H1 (cell line): ENCODE measurements around the gene SPTBN4. TPM values are rescaled to one million over a fixed set of nuclear protein-coding genes. Genes with fewer than 3 reads are reported as not detected.

Experiments used
- CTCF ChIA-PET: fragments of 300-600 bp; sonication (Branson Sonifier 250); formaldehyde crosslinking; loops from one replicate; lab custom pipeline; 2021; ENCODE audit not compliant: partially characterized antibody; lab: Charles Lee
- POLR2A ChIA-PET: fragments of 300-600 bp; sonication (Branson Sonifier 250); formaldehyde crosslinking; loops from one replicate; lab custom pipeline; 2021; ENCODE audit warnings: inconsistent platforms; ENCODE audit not compliant: partially characterized antibody; lab: Charles Lee
- DNase-seq, 2 experiments: peaks; one replicate each; pipeline versions ENCODE4 v3.0.0 to v3.0.0-alpha.2; 2010 to 2022; ENCODE audit warnings: low spot score in 2 of 2, low read depth in 1 of 2, mixed read lengths in 1 of 2
- FAIRE-seq: peaks from 2 replicates; lab custom pipeline; 2011; peaks lifted over from hg19 to GRCh38; lab: Jason Lieb, UNC
- H2AFZ ChIP-seq: 2 replicates; pipeline ENCODE4 v1.8.1; 2012; ENCODE audit warnings: low read length, inconsistent platforms
- H2AK5ac ChIP-seq: 2 replicates; pipeline ENCODE4 v1.6.1; 2013; ENCODE audit warnings: low read depth, low read length
- H2BK120ac ChIP-seq: replicated peaks from 2 replicates; pipeline ENCODE3; 2013; ENCODE audit warnings: low read depth, low read length, inconsistent platforms
- H2BK12ac ChIP-seq: 2 replicates; pipeline ENCODE4 v1.6.1; 2013; ENCODE audit warnings: low read depth, low read length
- H2BK15ac ChIP-seq: 2 replicates; pipeline ENCODE4 v1.6.1; 2013; ENCODE audit warnings: low read length
- H2BK20ac ChIP-seq: 2 replicates; pipeline ENCODE4 v1.6.1; 2013; ENCODE audit warnings: low read length
- H2BK5ac ChIP-seq: 2 replicates; pipeline ENCODE4 v1.6.1; 2013; ENCODE audit warnings: low read depth, low read length
- H3K14ac ChIP-seq: 2 replicates; pipeline ENCODE4 v1.6.1; 2013; ENCODE audit warnings: inconsistent platforms; ENCODE audit not compliant: insufficient read length
- H3K18ac ChIP-seq: 2 replicates; pipeline ENCODE4 v1.6.1; 2013; ENCODE audit warnings: low read length; ENCODE audit errors: extremely low read depth
- H3K23ac ChIP-seq: 2 replicates; pipeline ENCODE4 v1.6.1; 2013; ENCODE audit warnings: inconsistent platforms; ENCODE audit not compliant: insufficient read length
- H3K23me2 ChIP-seq: 2 replicates; pipeline ENCODE4 v1.6.1; 2013; ENCODE audit warnings: low read depth, low read length
- H3K27ac ChIP-seq: 2 replicates; pipeline ENCODE4 v1.6.1; 2011; ENCODE audit warnings: low read depth, low read length, inconsistent platforms
- H3K27me3 ChIP-seq, 4 experiments: replicated peaks in 1 of 4; 1 replicate in 1 of 4; 2 replicates in 3 of 4; pipeline versions ENCODE4 v1.6.1 to v1.8.1; 2011 to 2013; ENCODE audit warnings: low read length in 3 of 4, mild to moderate bottlenecking in 3 of 4, inconsistent platforms in 2 of 4, mixed read lengths in 2 of 4, moderate library complexity in 1 of 4; ENCODE audit not compliant: control insufficient read depth in 3 of 4, insufficient read depth in 3 of 4; ENCODE audit errors: extremely low read depth in 1 of 4
- H3K36me3 ChIP-seq, 4 experiments: 2 replicates each; pipeline versions ENCODE4 v1.6.1 to v1.8.1; 2011 to 2013; ENCODE audit warnings: mild to moderate bottlenecking in 4 of 4, low read length in 3 of 4, moderate library complexity in 2 of 4, control low read depth in 1 of 4, inconsistent platforms in 1 of 4; ENCODE audit not compliant: insufficient read depth in 4 of 4, control insufficient read depth in 2 of 4
- H3K4ac ChIP-seq: replicated peaks from 2 replicates; pipeline ENCODE3; 2013; ENCODE audit warnings: low read length, low read depth, mixed read lengths, inconsistent platforms; ENCODE audit not compliant: insufficient read length
- H3K4me1 ChIP-seq, 4 experiments: replicated peaks in 1 of 4; 1 replicate in 1 of 4; 2 replicates in 3 of 4; pipeline versions ENCODE4 v1.6.1 to v1.8.1; 2011 to 2013; ENCODE audit warnings: low read length in 3 of 4, inconsistent platforms in 2 of 4, mixed read lengths in 1 of 4; ENCODE audit not compliant: insufficient read depth in 4 of 4, control insufficient read depth in 3 of 4
- H3K4me2 ChIP-seq, 2 experiments: 2 replicates each; pipeline versions ENCODE4 v1.6.1 to v1.8.1; 2011 to 2013; ENCODE audit warnings: low read depth in 2 of 2, low read length in 2 of 2, control low read depth in 1 of 2, inconsistent platforms in 1 of 2, mild to moderate bottlenecking in 1 of 2; ENCODE audit not compliant: insufficient read depth in 1 of 2
- H3K4me3 ChIP-seq, 4 experiments: fragments of 200-600, 300-600 bp in 1 of 4; sonication (generic), shearing (Covaris generic), sonication (Bioruptor Twin) in 1 of 4; 2 replicates each; pipeline versions ENCODE4 v1.5.1 to v1.8.1; 2011 to 2016; ENCODE audit warnings: low read length in 4 of 4, low read depth in 3 of 4, control low read depth in 2 of 4, inconsistent platforms in 2 of 4, mild to moderate bottlenecking in 2 of 4, mixed read lengths in 1 of 4, moderate library complexity in 1 of 4; ENCODE audit not compliant: insufficient read depth in 2 of 4; ENCODE audit errors: extremely low read depth in 1 of 4
- H3K56ac ChIP-seq: replicated peaks from 2 replicates; pipeline ENCODE3; 2013; ENCODE audit warnings: low read depth, mild to moderate bottlenecking, mixed read lengths, low read length, inconsistent platforms; ENCODE audit not compliant: insufficient read length
- H3K79me1 ChIP-seq: 2 replicates; pipeline ENCODE4 v1.6.1; 2013; ENCODE audit warnings: low read depth, low read length, control low read depth
- H3K79me2 ChIP-seq, 2 experiments: 2 replicates each; pipeline versions ENCODE4 v1.6.1 to v1.8.1; 2012 to 2013; ENCODE audit warnings: low read length in 2 of 2, mild to moderate bottlenecking in 2 of 2, inconsistent platforms in 1 of 2; ENCODE audit not compliant: insufficient read depth in 2 of 2, control insufficient read depth in 1 of 2
- H3K9ac ChIP-seq, 4 experiments: replicated peaks in 1 of 4; 1 replicate in 1 of 4; 2 replicates in 3 of 4; pipeline versions ENCODE4 v1.6.1 to v1.8.1; 2011 to 2013; ENCODE audit warnings: low read depth in 3 of 4, low read length in 3 of 4, control low read depth in 2 of 4, mild to moderate bottlenecking in 2 of 4, moderate library complexity in 2 of 4, inconsistent platforms in 1 of 4; ENCODE audit errors: extremely low read depth in 1 of 4
- H3K9me3 ChIP-seq, 2 experiments: 2 replicates each; pipeline versions ENCODE4 v1.6.1 to v1.8.1; 2012 to 2013; ENCODE audit warnings: mild to moderate bottlenecking in 2 of 2, moderate library complexity in 2 of 2, control low read depth in 1 of 2, inconsistent platforms in 1 of 2, low read depth in 1 of 2, low read length in 1 of 2, mixed read lengths in 1 of 2; ENCODE audit not compliant: insufficient read depth in 2 of 2
- H4K20me1 ChIP-seq, 2 experiments: replicated peaks in 1 of 2; 2 replicates each; pipeline versions ENCODE3 to v1.8.1; 2011 to 2013; ENCODE audit warnings: inconsistent platforms in 2 of 2, low read length in 2 of 2, mild to moderate bottlenecking in 1 of 2; ENCODE audit not compliant: insufficient read depth in 2 of 2, control insufficient read depth in 1 of 2
- H4K5ac ChIP-seq: 2 replicates; pipeline ENCODE4 v1.6.1; 2013; ENCODE audit warnings: low read length, low read depth, mixed read lengths, inconsistent platforms; ENCODE audit not compliant: insufficient read length
- H4K8ac ChIP-seq: 2 replicates; pipeline ENCODE4 v1.8.0; 2013; ENCODE audit warnings: mild to moderate bottlenecking, moderate library complexity, low read length, inconsistent platforms; ENCODE audit not compliant: insufficient read depth; ENCODE audit errors: extremely low read depth
- H4K91ac ChIP-seq: replicated peaks from 2 replicates; pipeline ENCODE3; 2013; ENCODE audit warnings: low read length, mixed read lengths, inconsistent platforms; ENCODE audit not compliant: insufficient read length
- E2F6 ChIP-seq: IDR thresholded peaks from 2 replicates; pipeline ENCODE4 v1.6.1; 2012; ENCODE audit warnings: inconsistent platforms
- MAX ChIP-seq: IDR thresholded peaks from 2 replicates; pipeline ENCODE4 v1.6.1; 2012; ENCODE audit warnings: inconsistent platforms
- RBBP5 ChIP-seq: IDR thresholded peaks from 2 replicates; pipeline ENCODE4 v1.7.1; 2012; ENCODE audit warnings: low read depth, mild to moderate bottlenecking, inconsistent platforms, low read length, moderate library complexity, borderline replicate concordance
- WGBS, 2 experiments: shearing (Covaris generic) in 1 of 2; methylation state at CpG; one replicate each; pipeline versions ENCODE4 v1.1.6 to v1.1.7; 2013 to 2015; ENCODE audit warnings: low lambda C conversion rate in 2 of 2, mixed read lengths in 2 of 2, inconsistent platforms in 1 of 2, low coverage in 1 of 2, missing lambda C conversion rate in 1 of 2; ENCODE audit not compliant: insufficient replicate concordance in 2 of 2, insufficient coverage in 1 of 2, insufficient read length in 1 of 2; ENCODE audit errors: extremely low coverage in 1 of 2, missing lambda C conversion rate in 1 of 2; 5-methylcytosine and 5-hydroxymethylcytosine counted together
- polyA plus RNA-seq, 7 experiments: library from polyadenylated mRNA; depleted of rRNA in 3 of 7; stranded (reverse) in 5 of 7; unstranded in 2 of 7; fragments of >200 nt in 5 of 7; fragments of 200-250 nt in 2 of 7; gene quantifications; 1 replicate in 5 of 7; 2 replicates in 1 of 7; 4 replicates in 1 of 7; pipeline versions ENCODE4 v1.2.1 to v1.2.3, GENCODE V29; 2011 to 2013; ENCODE audit warnings: missing spikeins in 2 of 7, mixed read lengths in 2 of 7
- total RNA-seq: library from RNA; stranded (reverse); fragmentation: NEBNext Ultra II Directional; extraction: Animal tissue kit (Norgen Biotek cat#: 25700); gene quantifications from 2 replicates; pipeline ENCODE4 v1.2.1, GENCODE V29; 2021

Gene SPTBN4
- total and polyA plus RNA-seq, 2 of the 8 experiments (the other 6 are each of a cell fraction or from before 2014, with no cell fraction given), result 1.9 to 3.0 TPM

GRCh38 chr19:40607311-40608239 is 140.8 kb downstream of the SPTBN4 start:
- Histone ChIP-seq H3K9me3 (no peaks in the 10 kb centered on the region), H4K91ac (no peak overlapping the region), H3K27ac (no peak overlapping the region), H3K36me3 (no peaks in the 10 kb centered on the region; a peak in 1 of 8 replicates), H4K5ac (no peak overlapping the region), H3K4ac (no peak overlapping the region), H3K4me3 (no peak overlapping the region), H2BK12ac (no peak overlapping the region), H2BK120ac (no peak overlapping the region), H2AK5ac (no peak overlapping the region), H3K79me2 (no peaks in the 10 kb centered on the region), H3K14ac (no peak overlapping the region), H3K79me1 (0 out of 2 replicates have a peak, but pooled peaks cover 2% of the 10 kb centered on the region), H2BK20ac (no peak overlapping the region), H3K4me1 (peaks cover 11 to 34% (median 20%) of the 10 kb centered on the region in 4 experiments), H4K20me1 (peaks cover 5 to 9% of the 10 kb centered on the region in 2 experiments), H3K27me3 (peaks cover 2 to 61% (median 57%) of the 10 kb centered on the region in 4 experiments), H2AFZ (no peak overlapping the region), H4K8ac (no peak overlapping the region), H3K23me2 (peaks cover 30% of the 10 kb centered on the region; the same call in 1 of the 2 replicates), H3K9ac (no peak overlapping the region), H3K4me2 (no peak overlapping the region), H2BK5ac (no peak overlapping the region), H2BK15ac (no peak overlapping the region), H3K23ac (no peak overlapping the region), H3K18ac (no peak overlapping the region), H3K56ac (no peak overlapping the region)
- FAIRE-seq (no peak), DNase-seq (no peak)
- no peak for TF ChIP-seq RBBP5
- peak; percentile 92 for TF ChIP-seq MAX
- TF ChIP-seq E2F6, result peak; percentile 88
- ChIA-PET CTCF (interaction anchor here (0.8 to 11.3 kb wide), 5 partner anchors 9 to 59 kb away, joined by 3 to 100 read pairs (median 3); no protein-coding TSS in a partner anchor), POLR2A (interaction anchor here (1.0 to 1.7 kb wide), 5 partner anchors 8 to 192 kb away, joined by 3 to 4 read pairs (median 3); partner anchors contain the start of gene EGLN2)
- 83% methylated on average over 28 of the region's 31 CpGs; no CpG with 5 or more reads in 1 of the 2 experiments for WGBS, 2 experiments
